Bone marrow (tissue), 2 donors: ENCODE data around the gene NR5A1.

Experiments
- DNase-seq, 2 donors: peaks; one replicate each; lab custom pipeline; 2025; lab: John Stamatoyannopoulos, UW

NR5A1 gene

GRCh38 chr9:124480621-124480981 lies 26.6 kb downstream of the NR5A1 start:
- DNase-seq, result no peak

GRCh38 chr9:124479947-124480620 lies 27.1 kb downstream of the NR5A1 start:
- DNase-seq, result no peak

- no peak for DNase-seq
Observed at GRCh38 chr9:124479371-124479770, 27.8 kb downstream of the NR5A1 start.

GRCh38 chr9:124478354-124478753 lies 28.8 kb downstream of the NR5A1 start:
- DNase-seq, result no peak

GRCh38 chr9:124477648-124478285 lies 29.4 kb downstream of the NR5A1 start:
- no peak for DNase-seq

- no peak for DNase-seq
Observed at GRCh38 chr9:124477211-124477647, 30.0 kb downstream of the NR5A1 start.

- DNase-seq, result no peak
Observed at GRCh38 chr9:124475868-124476690, 31.1 kb downstream of the NR5A1 start.

- DNase-seq, result no peak
Observed at GRCh38 chr9:124475158-124475867, 31.9 kb downstream of the NR5A1 start.

GRCh38 chr9:124474151-124474550 lies 33.0 kb downstream of the NR5A1 start:
- DNase-seq, result no peak

- DNase-seq, result no peak
Observed at GRCh38 chr9:124473310-124473709, 33.9 kb downstream of the NR5A1 start.

- DNase-seq, result no peak
Observed at GRCh38 chr9:124472770-124473169, 34.4 kb downstream of the NR5A1 start.

GRCh38 chr9:124471761-124472160 lies 35.4 kb downstream of the NR5A1 start:
- DNase-seq, result no peak

GRCh38 chr9:124470726-124471125 lies 36.5 kb downstream of the NR5A1 start:
- DNase-seq, result no peak

GRCh38 chr9:124470306-124470705 lies 36.9 kb downstream of the NR5A1 start:
- DNase-seq, result no peak

GRCh38 chr9:124469011-124469832 lies 38.0 kb downstream of the NR5A1 start:
- no peak for DNase-seq

GRCh38 chr9:124468061-124468740 lies 39.0 kb downstream of the NR5A1 start:
- DNase-seq, result no peak

GRCh38 chr9:124467410-124468060 lies 39.7 kb downstream of the NR5A1 start:
- DNase-seq, result no peak

- no peak for DNase-seq
Observed at GRCh38 chr9:124465736-124466135, 41.5 kb downstream of the NR5A1 start.

- DNase-seq, result no peak
Observed at GRCh38 chr9:124462739-124463138, 44.5 kb downstream of the NR5A1 start.

GRCh38 chr9:124458441-124458840 lies 48.8 kb downstream of the NR5A1 start:
- DNase-seq, result no peak
